ENCODE results near the gene COQ3.
"Not testable (repeated sequence)": the region's sequence is repeated elsewhere in the genome, so short reads cannot be mapped to it uniquely, and the experiment has no call there.

The COQ3 gene

GRCh38 chr6:99354983-99355382 lies 39.0 kb downstream of the COQ3 start:
- DNase-seq (no peak), ATAC-seq (replicated peaks) (no peak)
- H3K4me3 Mint-ChIP-seq = no peak overlapping the region
- peaks cover 41 to 53% of the 10 kb centered on the region in 2 donors for H3K27me3 Mint-ChIP-seq
- no peaks in the 10 kb centered on the region for H3K9me3 Mint-ChIP-seq
- H3K36me3 Mint-ChIP-seq = no peaks in the 10 kb centered on the region
- no peak overlapping the region for H3K27ac Mint-ChIP-seq
- no peaks in the 10 kb centered on the region for H3K4me1 Mint-ChIP-seq

- Mint-ChIP-seq H3K36me3 (no peaks in the 10 kb centered on the region), H3K27ac (no peak overlapping the region), H3K4me1 (no peaks in the 10 kb centered on the region), H3K27me3 (peaks cover 38 to 56% of the 10 kb centered on the region in 2 donors), H3K4me3 (no peak overlapping the region), H3K9me3 (no peaks in the 10 kb centered on the region)
- no peak for DNase-seq
- no peak for ATAC-seq (replicated peaks)
Measured at GRCh38 chr6:99353126-99353525, 40.9 kb downstream of the COQ3 start.

- H3K36me3 Mint-ChIP-seq = no peaks in the 10 kb centered on the region
- H3K4me1 Mint-ChIP-seq = no peaks in the 10 kb centered on the region
- no peak overlapping the region for H3K4me3 Mint-ChIP-seq
- H3K27me3 Mint-ChIP-seq = peaks cover 44 to 62% of the 10 kb centered on the region in 2 donors
- no peaks in the 10 kb centered on the region for H3K9me3 Mint-ChIP-seq
- no peak overlapping the region for H3K27ac Mint-ChIP-seq
- no peak for DNase-seq
- no peak for ATAC-seq (replicated peaks)
Measured at GRCh38 chr6:99350573-99350972, 43.4 kb downstream of the COQ3 start.

GRCh38 chr6:99349171-99350141 lies 44.5 kb downstream of the COQ3 start, which contains the start of gene FAXC:
Gene FAXC (minus strand): TSS chr6:99349674. CDS start chr6:99349372, 302 bp downstream.
- no peak within 1 kb of the TSS for H3K27ac Mint-ChIP-seq
- H3K9me3 Mint-ChIP-seq = no peaks in the 10 kb centered on the region
- peak; percentile 33 to 43 for ATAC-seq (replicated peaks)
- peaks cover 41 to 59% of the 10 kb centered on the region in 2 donors for H3K27me3 Mint-ChIP-seq
- DNase-seq = no peak
- no peaks in the 10 kb centered on the region for H3K36me3 Mint-ChIP-seq
- no peaks in the 10 kb centered on the region for H3K4me1 Mint-ChIP-seq
- peak within 1 kb of the TSS in 1 of 2 donors; percentile 49 for H3K4me3 Mint-ChIP-seq

- no peak for ATAC-seq (replicated peaks)
- H3K4me1 Mint-ChIP-seq = peaks cover 0 to 3% of the 10 kb centered on the region in 2 donors
- H3K4me3 Mint-ChIP-seq = peak overlapping the region in 1 of 2 donors; percentile 49
Measured at GRCh38 chr6:99348288-99349170, 45.5 kb downstream of the COQ3 start.

GRCh38 chr6:99347804-99348203 lies 46.2 kb downstream of the COQ3 start:
- DNase-seq = no peak
- H3K27me3 Mint-ChIP-seq = peaks cover 43 to 65% of the 10 kb centered on the region in 2 donors
- ATAC-seq (replicated peaks) = no peak
- no peaks in the 10 kb centered on the region for H3K36me3 Mint-ChIP-seq
- peaks cover 0 to 3% of the 10 kb centered on the region in 2 donors for H3K4me1 Mint-ChIP-seq
- H3K4me3 Mint-ChIP-seq = no peak overlapping the region
- H3K9me3 Mint-ChIP-seq = no peaks in the 10 kb centered on the region
- H3K27ac Mint-ChIP-seq = no peak overlapping the region

More at GRCh38 chr6:99348288-99349170, 45.5 kb downstream of the COQ3 start:
- Mint-ChIP-seq H3K9me3 (no peaks in the 10 kb centered on the region), H3K27me3 (peaks cover 45 to 62% of the 10 kb centered on the region in 2 donors), H3K36me3 (no peaks in the 10 kb centered on the region), H3K27ac (no peak overlapping the region)
- DNase-seq = no peak

- Mint-ChIP-seq H3K36me3 (no peaks in the 10 kb centered on the region), H3K9me3 (no peaks in the 10 kb centered on the region), H3K27ac (no peak overlapping the region), H3K4me3 (no peak overlapping the region), H3K27me3 (peaks cover 43 to 65% of the 10 kb centered on the region in 2 donors), H3K4me1 (peaks cover 0 to 3% of the 10 kb centered on the region in 2 donors)
- ATAC-seq (replicated peaks) = no peak
- no peak for DNase-seq
Measured at GRCh38 chr6:99346595-99346994, 47.4 kb downstream of the COQ3 start.

GRCh38 chr6:99345164-99345563 lies 48.8 kb downstream of the COQ3 start:
- DNase-seq (no peak), ATAC-seq (replicated peaks) (no peak)
- Mint-ChIP-seq H3K36me3 (no peaks in the 10 kb centered on the region), H3K27me3 (peaks cover 32 to 51% of the 10 kb centered on the region in 2 donors), H3K4me1 (peaks cover 0 to 3% of the 10 kb centered on the region in 2 donors), H3K27ac (no peak overlapping the region), H3K9me3 (no peaks in the 10 kb centered on the region), H3K4me3 (no peak overlapping the region)

GRCh38 chr6:99344289-99344688 lies 49.7 kb downstream of the COQ3 start:
- Mint-ChIP-seq H3K27me3 (peaks cover 37 to 55% of the 10 kb centered on the region in 2 donors), H3K4me1 (peaks cover 0 to 3% of the 10 kb centered on the region in 2 donors), H3K4me3 (no peak overlapping the region), H3K36me3 (no peaks in the 10 kb centered on the region), H3K9me3 (no peaks in the 10 kb centered on the region), H3K27ac (no peak overlapping the region)
- ATAC-seq (replicated peaks) (peak in 1 of 2 donors; percentile 23), DNase-seq (no peak)

GRCh38 chr6:99341862-99342455 lies 52.0 kb downstream of the COQ3 start:
- Mint-ChIP-seq H3K27me3 (peaks cover 40 to 59% of the 10 kb centered on the region in 2 donors), H3K9me3 (no peaks in the 10 kb centered on the region), H3K27ac (no peak overlapping the region), H3K4me3 (no peak overlapping the region), H3K4me1 (peaks cover 0 to 3% of the 10 kb centered on the region in 2 donors), H3K36me3 (no peaks in the 10 kb centered on the region)
- ATAC-seq (replicated peaks) (no peak), DNase-seq (no peak)

- no peak overlapping the region for H3K4me3 Mint-ChIP-seq
- no peaks in the 10 kb centered on the region for H3K9me3 Mint-ChIP-seq
- no peak for DNase-seq
- H3K4me1 Mint-ChIP-seq = peaks cover 5 to 8% of the 10 kb centered on the region in 2 donors
- no peaks in the 10 kb centered on the region for H3K36me3 Mint-ChIP-seq
- peaks cover 29 to 46% of the 10 kb centered on the region in 2 donors for H3K27me3 Mint-ChIP-seq
- no peak overlapping the region for H3K27ac Mint-ChIP-seq
- ATAC-seq (replicated peaks) = no peak
Measured at GRCh38 chr6:99338188-99338587, 55.8 kb downstream of the COQ3 start.

GRCh38 chr6:99335298-99335697 lies 58.7 kb downstream of the COQ3 start:
- H3K9me3 Mint-ChIP-seq; ATAC-seq (replicated peaks); H3K4me3 Mint-ChIP-seq; H3K36me3 Mint-ChIP-seq; H3K27ac Mint-ChIP-seq; DNase-seq: not testable (repeated sequence)
- H3K4me1 Mint-ChIP-seq = peaks cover 15 to 17% of the 10 kb centered on the region in 2 donors
- peaks cover 25 to 45% of the 10 kb centered on the region in 2 donors for H3K27me3 Mint-ChIP-seq

- no peak overlapping the region for H3K4me3 Mint-ChIP-seq
- H3K27ac Mint-ChIP-seq = no peak overlapping the region
- H3K4me1 Mint-ChIP-seq = peaks cover 15 to 19% of the 10 kb centered on the region in 2 donors
- no peaks in the 10 kb centered on the region for H3K9me3 Mint-ChIP-seq
- H3K27me3 Mint-ChIP-seq = peaks cover 24 to 42% of the 10 kb centered on the region in 2 donors
- ATAC-seq (replicated peaks) = peak; percentile 16 to 35
- no peak for DNase-seq
- no peaks in the 10 kb centered on the region for H3K36me3 Mint-ChIP-seq
Measured at GRCh38 chr6:99334526-99335127, 59.4 kb downstream of the COQ3 start.
